ENCODE data around the gene SGSM1.
"Not testable (repeated sequence)": the region's sequence is repeated elsewhere in the genome, so short reads cannot be mapped to it uniquely, and the experiment has no call there.

Gene SGSM1

GRCh38 chr22:24830205-24830979, 24.4 kb downstream of the SGSM1 start:
- no peak for DNase-seq
- in situ Hi-C loops (cut with HindIII; ENCODE audit: low pct_ligation_motif_present, low pct_unique_long_range_greater_than_20kb, low sequenced_read_pairs), result no loop called here

GRCh38 chr22:24831687-24832086, 25.7 kb downstream of the SGSM1 start:
- in situ Hi-C loops (cut with HindIII; ENCODE audit: low pct_ligation_motif_present, low pct_unique_long_range_greater_than_20kb, low sequenced_read_pairs), result no loop called here
- no peak for DNase-seq

DNA sequence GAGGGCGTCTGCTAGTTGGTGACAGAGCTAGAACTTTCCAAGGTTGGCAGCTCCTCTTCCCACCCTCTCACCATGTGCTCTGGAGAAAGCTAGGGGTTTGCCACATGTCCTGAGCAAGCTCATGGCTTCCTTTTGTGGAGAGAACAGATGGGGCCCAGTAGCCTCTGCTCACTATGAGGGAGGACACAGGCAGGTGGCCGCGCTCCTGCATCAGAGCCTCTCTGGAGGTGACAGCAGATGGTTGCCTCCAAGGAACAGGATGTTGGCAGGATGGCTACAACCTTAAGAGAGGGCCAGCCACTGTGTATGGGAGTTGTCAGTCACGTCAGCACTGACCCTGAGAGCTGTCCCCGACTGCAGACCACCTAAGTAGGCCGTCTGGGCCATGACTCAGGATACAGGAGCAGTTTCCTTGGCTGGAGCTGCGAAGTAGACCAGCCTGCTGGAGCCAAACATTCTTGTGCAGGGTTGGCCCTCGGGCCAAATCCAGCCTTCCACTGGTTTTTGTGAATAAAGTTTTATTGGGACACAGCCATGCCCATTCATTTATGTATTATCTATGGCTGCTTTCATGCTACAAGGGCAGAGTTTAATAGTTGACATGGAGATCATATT, 28.0 kb downstream of the SGSM1 start:
- no peak for DNase-seq
- in situ Hi-C loops (cut with HindIII; ENCODE audit: low pct_ligation_motif_present, low pct_unique_long_range_greater_than_20kb, low sequenced_read_pairs), result no loop called here

- DNase-seq, result peak; percentile 11
- in situ Hi-C loops (cut with HindIII; ENCODE audit: low pct_ligation_motif_present, low pct_unique_long_range_greater_than_20kb, low sequenced_read_pairs), result no loop called here
These were observed 29.0 kb downstream of the SGSM1 start for GRCh38 chr22:24834845-24835570.

- in situ Hi-C loops (cut with HindIII; ENCODE audit: low pct_ligation_motif_present, low pct_unique_long_range_greater_than_20kb, low sequenced_read_pairs), result no loop called here
- DNase-seq, result no peak
These were observed 30.3 kb downstream of the SGSM1 start for GRCh38 chr22:24836282-24836681.

GRCh38 chr22:24837517-24837916, 31.5 kb downstream of the SGSM1 start:
- in situ Hi-C loops (cut with HindIII; ENCODE audit: low pct_ligation_motif_present, low pct_unique_long_range_greater_than_20kb, low sequenced_read_pairs); DNase-seq: not testable (repeated sequence)

DNA sequence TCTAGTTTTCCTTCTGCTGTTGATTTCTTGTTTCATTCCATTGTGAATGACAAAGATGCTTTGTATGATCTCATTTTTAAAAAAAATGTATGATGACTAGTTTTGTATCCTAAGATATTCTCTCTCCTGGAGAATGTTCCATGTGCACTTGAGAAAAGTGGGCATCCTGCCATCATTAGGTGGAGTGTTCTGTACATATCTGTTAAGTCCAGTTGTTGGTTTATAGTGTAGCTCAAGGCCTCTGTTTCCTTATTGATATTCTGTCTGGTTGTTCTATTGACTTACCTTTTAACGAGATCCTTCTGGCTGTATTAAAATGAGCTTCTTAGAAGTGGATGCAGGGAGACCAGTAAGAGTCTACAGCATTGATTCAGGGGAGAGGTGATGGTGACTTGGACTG, 35.2 kb downstream of the SGSM1 start:
- in situ Hi-C loops (cut with HindIII; ENCODE audit: low pct_ligation_motif_present, low pct_unique_long_range_greater_than_20kb, low sequenced_read_pairs), result no loop called here
- DNase-seq, result no peak

DNA sequence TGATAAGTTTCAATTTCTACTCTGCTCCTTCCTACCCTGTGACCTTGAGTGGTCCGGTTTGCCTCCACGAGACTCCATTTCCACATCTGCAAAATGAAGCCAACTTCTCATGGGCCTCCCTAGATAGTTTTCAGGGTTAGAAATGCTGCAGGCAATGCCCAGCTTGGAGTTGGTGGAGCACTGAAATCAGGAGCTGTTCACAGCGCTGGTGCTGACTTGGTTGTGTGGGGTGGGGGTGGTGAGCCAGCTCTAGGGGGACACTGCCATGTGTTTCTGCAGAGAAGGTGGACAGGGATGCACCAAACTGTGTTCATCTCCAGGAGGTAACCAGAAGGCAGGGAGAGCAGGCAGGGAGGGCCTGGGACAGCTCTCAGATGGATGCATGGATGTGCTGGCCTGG, 37.0 kb downstream of the SGSM1 start:
- in situ Hi-C loops (cut with HindIII; ENCODE audit: low pct_ligation_motif_present, low pct_unique_long_range_greater_than_20kb, low sequenced_read_pairs), result no loop called here
- no peak for DNase-seq

DNA sequence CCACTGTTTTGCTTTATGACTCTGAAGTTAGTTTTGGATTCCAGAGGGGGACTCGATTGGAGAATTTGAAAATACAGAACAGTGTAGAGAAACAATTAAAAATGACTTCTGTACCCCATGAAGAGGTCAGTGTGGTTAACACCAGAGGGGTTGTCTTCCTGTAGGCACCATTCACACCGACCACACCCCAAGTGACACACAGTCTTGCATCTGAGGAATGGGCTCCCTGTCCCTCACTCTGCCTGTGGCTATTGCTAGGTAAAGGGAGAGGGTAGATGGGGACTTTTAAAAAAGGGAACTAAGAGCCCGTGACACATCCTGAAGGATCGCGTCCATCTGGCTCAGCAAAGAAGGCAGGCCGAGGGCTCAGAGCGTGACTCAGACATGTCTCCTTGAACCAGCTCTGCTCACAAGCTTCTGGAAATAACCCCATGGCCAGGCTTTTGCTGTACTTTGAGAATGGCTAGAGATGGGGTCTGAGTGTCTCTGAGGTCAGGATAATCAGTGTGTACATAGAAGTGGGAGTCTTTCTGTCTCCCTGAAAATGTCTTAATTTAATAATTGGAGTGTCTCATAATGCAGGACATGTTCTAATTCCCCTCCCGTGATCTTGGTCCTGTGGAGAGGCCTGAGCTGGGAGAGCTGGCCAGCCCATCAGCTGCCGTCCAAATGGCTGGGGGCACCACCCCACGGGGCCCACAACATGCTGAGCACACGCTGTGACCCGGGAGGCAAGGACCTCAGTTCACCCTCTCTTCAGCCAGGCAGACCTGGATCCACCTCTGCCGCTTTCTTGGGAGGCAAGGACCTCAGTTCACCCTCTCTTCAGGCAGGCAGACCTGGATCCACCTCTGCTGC, 39.3 kb downstream of the SGSM1 start:
- DNase-seq, result no peak
- in situ Hi-C loops (cut with HindIII; ENCODE audit: low pct_ligation_motif_present, low pct_unique_long_range_greater_than_20kb, low sequenced_read_pairs), result no loop called here

GRCh38 chr22:24847490-24847889, 41.5 kb downstream of the SGSM1 start:
- in situ Hi-C loops (cut with HindIII; ENCODE audit: low pct_ligation_motif_present, low pct_unique_long_range_greater_than_20kb, low sequenced_read_pairs), result no loop called here

GRCh38 chr22:24848559-24849168, 42.7 kb downstream of the SGSM1 start:
- DNase-seq, result no peak
- in situ Hi-C loops (cut with HindIII; ENCODE audit: low pct_ligation_motif_present, low pct_unique_long_range_greater_than_20kb, low sequenced_read_pairs), result no loop called here

More at GRCh38 chr22:24847490-24847889, 41.5 kb downstream of the SGSM1 start:
- DNase-seq, result no peak

GRCh38 chr22:24855794-24856193, 49.8 kb downstream of the SGSM1 start:
- DNase-seq, result no peak
- in situ Hi-C loops (cut with HindIII; ENCODE audit: low pct_ligation_motif_present, low pct_unique_long_range_greater_than_20kb, low sequenced_read_pairs), result no loop called here

- in situ Hi-C loops (cut with HindIII; ENCODE audit: low pct_ligation_motif_present, low pct_unique_long_range_greater_than_20kb, low sequenced_read_pairs), result no loop called here
- DNase-seq, result no peak
These were observed 51.6 kb downstream of the SGSM1 start for GRCh38 chr22:24857576-24857975.

DNA sequence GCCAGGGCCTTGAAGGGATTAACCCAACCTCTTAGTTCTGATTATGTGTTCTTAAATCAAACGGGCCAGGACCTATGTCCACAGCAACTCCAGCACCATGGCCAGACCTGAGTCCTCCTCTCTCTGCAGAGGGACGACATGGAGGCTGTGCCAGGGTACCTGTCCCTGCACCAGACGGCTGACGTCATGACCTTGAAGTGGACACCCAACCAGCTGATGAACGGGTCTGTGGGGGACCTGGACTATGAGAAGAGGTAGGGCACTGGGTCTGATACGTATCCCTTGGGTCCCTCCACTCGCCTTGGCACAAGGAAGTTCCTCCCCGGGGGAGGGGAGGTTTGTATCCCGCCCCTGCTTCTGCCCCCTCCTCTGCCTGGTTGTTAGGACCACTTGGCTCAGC, 53.6 kb downstream of the SGSM1 start:
- in situ Hi-C loops (cut with HindIII; ENCODE audit: low pct_ligation_motif_present, low pct_unique_long_range_greater_than_20kb, low sequenced_read_pairs), result no loop called here
- DNase-seq, result no peak

GRCh38 chr22:24865508-24865907, 59.5 kb downstream of the SGSM1 start:
- in situ Hi-C loops (cut with HindIII; ENCODE audit: low pct_ligation_motif_present, low pct_unique_long_range_greater_than_20kb, low sequenced_read_pairs), result no loop called here

DNA sequence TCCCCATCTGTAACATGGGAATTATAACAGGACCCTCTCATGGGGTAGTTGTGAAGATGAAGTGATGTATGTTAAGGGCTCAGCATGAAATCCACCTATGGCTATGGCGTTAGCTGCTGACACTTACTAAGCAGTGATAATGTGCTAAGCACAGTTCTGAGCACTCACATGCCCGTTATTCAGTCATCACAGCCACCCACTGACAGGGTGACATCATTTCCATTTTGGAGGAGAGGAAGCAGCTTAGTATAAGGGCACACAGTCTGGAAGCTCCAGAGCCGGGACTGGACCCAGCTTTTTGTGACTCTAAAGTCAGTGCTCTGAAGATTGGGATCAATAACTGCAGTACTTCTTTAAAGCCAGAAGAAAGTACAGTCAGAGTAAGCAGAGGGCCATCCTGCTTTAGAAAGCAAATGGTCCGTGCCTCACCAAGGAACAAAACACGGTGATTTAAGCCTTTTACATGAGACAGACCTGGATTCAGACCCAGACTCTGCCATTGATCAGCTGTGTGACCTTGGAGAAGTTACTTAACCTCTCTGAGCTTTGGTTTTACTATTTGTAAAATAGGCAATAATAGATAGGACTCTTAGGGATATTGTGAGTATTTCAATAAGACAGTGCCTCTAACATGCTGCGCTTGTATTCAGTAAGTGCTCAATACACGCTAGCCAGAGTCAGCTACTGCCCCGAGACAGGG, 61.5 kb downstream of the SGSM1 start:
- DNase-seq, result no peak
- in situ Hi-C loops (cut with HindIII; ENCODE audit: low pct_ligation_motif_present, low pct_unique_long_range_greater_than_20kb, low sequenced_read_pairs), result no loop called here

More at GRCh38 chr22:24865508-24865907, 59.5 kb downstream of the SGSM1 start:
- no peak for DNase-seq

GRCh38 chr22:24868979-24869378, 63.0 kb downstream of the SGSM1 start:
- in situ Hi-C loops (cut with HindIII; ENCODE audit: low pct_ligation_motif_present, low pct_unique_long_range_greater_than_20kb, low sequenced_read_pairs), result no loop called here
- DNase-seq, result no peak

Data from ACHN (cell line).